CD4-positive, alpha-beta T cell treated with Interleukin-6 for 4 hours (primary cell): ENCODE results near the gene SP7.
A peak's percentile ranks its signal among the peaks of the same experiment; 100 is the strongest.
"Not testable (repeated sequence)": the region's sequence is repeated elsewhere in the genome, so short reads cannot be mapped to it uniquely, and the experiment has no call there.

ENCODE experiments used
- DNase-seq: peaks from one replicate; pipeline ENCODE4 v3.0.0-alpha.2; 2020; ENCODE audit warnings: mixed read lengths

SP7 gene

DNA sequence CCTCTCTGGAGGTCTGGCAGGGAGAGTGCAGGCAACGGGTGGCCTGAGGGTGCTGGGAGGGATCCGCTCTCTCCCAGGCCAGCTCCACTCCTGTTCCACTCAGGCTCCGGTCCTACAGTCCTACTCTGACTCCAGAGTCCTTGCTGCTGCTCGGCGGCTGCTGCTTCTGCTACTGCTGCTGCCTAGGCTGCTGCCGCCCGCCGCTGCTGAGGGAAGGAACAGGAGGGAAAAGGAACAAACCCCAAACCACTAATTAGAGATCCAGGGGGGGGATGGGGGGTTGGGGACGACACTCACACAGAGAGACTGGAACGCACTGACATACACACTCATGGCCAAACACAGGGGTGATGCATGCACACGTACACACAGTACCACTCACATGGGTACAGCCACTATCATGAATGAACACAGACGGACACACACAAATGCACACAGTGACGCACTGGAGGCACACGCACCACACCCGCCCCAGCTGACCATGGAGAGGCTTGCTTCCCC, at the start of gene SP7:
TSS of gene SP7 (minus strand) at position 174 of the 501 bp plus-strand sequence. CDS start 708 bp downstream, outside the sequence.
- DNase-seq = no peak

DNA sequence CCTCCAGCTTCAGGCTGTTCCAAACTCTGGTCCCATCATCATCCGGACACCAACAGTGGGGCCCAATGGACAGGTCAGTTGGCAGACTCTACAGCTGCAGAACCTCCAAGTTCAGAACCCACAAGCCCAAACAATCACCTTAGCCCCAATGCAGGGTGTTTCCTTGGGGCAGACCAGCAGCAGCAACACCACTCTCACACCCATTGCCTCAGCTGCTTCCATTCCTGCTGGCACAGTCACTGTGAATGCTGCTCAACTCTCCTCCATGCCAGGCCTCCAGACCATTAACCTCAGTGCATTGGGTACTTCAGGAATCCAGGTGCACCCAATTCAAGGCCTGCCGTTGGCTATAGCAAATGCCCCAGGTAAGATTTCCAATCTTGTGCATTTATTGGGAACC, 47.1 kb upstream of the SP7 start:
- no peak for DNase-seq

DNA sequence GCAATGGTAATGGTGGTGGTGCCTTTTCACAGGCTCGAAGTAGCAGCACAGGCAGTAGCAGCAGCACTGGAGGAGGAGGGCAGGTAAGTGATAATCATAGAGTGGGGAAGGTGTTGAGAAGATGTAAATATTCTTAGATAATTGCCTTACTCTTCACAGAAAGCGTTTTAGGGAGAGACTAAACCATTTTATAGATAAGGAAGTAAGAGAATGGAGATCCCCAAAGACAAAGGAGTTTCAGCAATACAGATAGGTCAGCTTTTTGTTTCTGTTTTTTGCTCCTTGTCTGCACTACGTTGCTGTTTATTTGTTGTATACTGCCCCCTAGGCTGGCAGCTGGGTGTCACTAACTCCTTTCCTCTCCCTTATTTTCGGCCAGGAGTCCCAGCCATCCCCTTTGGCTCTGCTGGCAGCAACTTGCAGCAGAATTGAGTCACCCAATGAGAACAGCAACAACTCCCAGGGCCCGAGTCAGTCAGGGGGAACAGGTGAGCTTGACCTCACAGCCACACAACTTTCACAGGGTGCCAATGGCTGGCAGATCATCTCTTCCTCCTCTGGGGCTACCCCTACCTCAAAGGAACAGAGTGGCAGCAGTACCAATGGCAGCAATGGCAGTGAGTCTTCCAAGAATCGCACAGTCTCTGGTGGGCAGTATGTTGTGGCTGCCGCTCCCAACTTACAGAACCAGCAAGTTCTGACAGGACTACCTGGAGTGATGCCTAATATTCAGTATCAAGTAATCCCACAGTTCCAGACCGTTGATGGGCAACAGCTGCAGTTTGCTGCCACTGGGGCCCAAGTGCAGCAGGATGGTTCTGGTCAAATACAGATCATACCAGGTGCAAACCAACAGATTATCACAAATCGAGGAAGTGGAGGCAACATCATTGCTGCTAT, 45.8 kb upstream of the SP7 start:
- peak; percentile 57 for DNase-seq

DNA sequence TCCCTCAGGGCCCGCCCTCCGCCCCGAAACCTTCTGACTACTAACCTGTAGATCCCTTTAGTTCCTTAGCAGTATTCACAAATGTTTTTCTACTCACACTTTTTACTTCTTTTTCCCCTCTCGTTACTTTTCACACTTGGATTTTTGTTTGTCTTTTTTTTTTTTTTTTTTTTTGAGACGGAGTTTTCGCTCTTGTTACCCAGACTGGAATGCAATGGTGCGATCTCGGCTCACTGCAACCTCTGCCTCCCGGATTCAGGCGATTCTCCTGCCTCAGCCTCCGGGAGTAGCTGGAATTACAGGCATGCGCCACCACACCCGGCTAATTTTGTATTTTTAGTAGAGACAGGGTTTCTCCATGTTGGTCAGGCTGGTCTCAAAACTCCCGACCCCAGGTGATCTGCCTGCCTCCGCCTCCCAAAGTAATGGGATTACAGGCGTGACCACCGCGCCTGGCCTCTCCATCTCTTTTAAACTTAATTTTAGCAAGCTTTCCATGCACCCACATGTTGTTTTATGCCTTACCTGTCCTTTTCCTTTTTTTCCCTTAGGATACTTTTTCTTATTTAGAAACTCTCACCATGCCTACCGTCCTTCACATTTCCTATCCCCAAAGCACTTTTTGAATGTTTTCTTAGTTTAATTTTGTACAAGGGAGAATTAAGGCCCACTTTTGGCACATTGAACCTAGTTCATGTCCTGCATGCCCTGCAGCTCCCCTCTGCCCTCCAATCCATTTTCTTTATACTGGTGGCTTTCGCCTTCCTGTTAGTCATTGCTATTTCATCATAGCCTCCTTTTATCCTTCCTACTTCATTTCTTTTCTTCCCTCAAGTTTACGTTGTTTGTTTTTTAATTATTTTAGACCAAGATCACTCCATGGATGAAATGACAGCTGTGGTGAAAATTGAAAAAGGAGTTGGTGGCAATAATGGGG, 44.9 kb upstream of the SP7 start:
- no peak for DNase-seq

DNA sequence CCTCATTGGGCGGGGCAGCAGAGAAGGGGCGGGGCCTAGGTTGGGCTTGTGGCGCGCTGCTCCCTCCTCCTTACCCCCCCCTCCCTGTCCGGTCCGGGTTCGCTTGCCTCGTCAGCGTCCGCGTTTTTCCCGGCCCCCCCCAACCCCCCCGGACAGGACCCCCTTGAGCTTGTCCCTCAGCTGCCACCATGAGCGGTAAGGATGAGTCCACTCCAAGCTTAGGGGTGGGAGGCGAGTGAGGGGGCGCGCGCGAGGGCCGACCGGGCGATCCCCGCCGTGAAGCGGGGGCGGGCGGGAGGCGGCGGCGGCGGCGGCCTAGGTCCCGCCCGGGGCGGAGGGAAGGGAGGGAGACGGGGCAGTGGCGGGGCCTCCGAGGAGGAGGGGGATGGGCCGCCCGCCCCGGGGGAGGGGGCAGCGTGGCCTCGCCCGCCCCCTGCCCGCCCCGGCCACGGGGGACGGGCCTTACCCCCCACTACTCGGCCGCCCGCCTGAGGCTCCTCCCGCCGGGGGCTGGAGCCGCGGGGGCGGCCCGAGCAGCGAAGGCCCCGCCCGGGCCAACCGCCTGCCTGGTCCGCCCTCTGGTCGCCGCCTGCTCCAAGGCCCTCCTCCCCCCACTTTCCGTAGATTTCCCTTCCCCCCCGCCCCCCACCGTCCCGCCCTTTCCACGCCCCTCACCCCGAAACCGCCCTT, 44.1 kb upstream of the SP7 start, which contains the start of gene SP1:
TSS of gene SP1 (plus strand) at position 73 of the 690 bp plus-strand sequence. CDS start at position 189, 116 bp downstream.
- peak; percentile 93 for DNase-seq

DNA sequence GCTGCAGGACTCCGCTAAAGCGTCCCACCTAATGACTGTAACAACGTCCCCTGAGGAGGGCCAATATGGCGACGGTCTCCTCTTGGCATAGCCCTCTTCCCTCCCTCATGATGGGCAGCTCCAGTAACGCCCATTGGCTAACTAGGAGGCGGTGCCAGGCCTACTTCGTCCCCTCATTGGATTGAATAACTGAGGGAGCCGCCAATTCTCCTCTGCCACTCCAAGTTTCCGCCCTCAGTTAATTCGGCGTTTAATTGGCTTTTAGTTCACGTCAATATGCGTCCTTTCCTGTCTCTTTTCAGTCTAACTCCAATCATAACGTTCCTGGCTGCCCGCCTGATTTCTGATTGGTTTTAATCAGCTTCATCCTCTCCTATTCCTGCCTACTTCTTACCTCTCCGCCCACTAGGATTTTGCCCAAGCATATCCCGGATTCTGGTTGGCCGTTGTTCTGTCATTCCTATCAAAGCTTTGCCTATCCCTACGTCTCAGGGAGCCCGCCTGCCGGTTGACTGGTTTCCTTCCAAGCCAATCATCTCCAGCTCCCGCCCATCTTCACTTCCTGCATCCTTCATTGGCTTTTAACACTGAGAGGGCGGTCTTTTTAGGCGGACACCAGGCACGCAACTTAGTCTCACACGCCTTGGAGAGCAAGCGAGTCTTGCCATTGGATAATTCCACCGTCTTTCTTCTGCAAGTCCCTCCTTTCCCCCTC, 43.4 kb upstream of the SP7 start:
- DNase-seq = peak; percentile 99

DNA sequence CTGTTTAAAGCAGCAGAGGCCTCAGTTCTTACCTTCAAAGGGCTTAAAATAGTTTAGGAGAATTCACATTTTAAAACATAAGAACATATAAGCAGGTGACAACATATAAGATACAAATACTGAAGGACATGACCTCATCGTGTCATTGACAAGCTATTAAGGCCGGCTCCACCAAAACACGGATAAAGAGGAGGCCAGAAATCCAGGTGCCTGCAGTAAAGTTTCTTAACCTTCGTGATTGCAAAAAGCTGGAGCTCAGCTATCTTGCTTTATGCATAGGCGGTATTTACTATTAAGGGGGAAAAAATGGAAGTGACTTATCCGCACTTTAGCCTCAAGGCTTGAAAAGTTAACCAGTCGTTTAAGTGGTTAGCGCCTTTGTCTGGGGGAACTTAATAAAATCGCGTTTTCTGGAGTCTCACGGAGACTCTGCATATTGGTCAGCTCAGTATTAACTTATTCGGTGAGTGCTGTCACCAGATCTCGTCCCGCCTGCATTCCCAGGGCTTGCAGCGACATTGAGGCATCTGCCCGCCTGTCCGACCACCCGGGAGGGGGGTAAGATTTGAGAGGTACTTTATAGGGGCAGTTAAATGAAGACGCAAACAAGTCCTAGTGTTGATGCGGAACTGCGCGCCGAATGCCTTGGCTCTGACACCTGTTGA, 42.7 kb upstream of the SP7 start:
- no peak for DNase-seq

DNA sequence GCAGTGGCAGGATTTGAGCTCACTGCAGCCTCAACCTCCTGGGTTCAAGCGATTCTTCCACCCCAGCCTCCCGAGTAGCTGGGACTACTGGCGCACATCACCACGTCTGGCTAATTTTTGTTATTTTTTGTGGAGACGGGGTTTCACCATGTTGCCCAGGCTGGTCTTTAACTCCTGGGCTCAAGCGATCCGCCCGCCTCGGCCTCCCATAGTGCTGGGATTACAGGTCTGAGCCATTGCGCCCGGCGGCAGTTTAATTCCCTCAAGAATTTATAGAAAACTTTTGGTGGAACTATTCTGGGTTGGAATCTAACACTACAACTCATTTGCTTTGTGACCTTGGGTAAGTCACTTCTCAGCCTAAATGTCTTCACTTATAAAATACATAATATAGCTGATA, 42.1 kb upstream of the SP7 start:
- no peak for DNase-seq

DNA sequence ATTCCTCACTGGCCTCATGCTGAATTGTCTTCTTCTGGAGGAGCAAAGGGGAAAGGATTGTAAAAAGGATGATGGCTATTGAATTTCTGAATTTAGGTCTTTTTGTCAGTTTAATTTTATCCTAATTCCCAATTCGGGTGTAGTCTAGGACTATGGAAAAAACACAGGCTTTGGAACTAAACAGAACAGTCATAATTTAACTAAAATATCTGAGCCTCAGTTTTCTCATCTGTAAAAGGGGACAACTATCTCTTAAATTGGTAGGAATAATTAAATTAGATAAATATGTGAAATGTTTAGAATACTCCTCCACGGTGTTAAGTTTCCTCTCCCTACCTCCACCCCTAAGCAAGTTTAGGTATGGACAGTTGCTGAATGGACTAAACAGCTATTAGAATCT, 40.6 kb upstream of the SP7 start:
- no peak for DNase-seq

DNA sequence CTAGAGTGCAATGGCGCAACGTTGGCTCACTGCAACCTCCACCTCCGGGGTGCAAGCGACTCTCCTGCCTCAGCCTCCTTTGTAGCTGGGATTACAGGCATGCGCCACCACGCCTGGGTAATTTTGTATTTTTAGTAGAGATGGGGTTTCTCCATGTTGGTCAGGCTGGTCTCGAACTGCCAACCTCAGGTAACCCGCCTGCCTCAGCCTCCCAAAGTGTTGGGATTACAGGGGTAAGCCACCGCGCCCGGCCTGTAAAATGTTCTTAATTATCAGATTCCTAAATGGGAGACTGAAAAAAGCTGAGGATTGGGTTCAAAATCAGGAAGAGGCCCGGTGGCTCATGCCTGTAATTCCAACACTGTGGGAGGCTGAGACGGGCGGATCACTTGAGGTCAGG, 38.1 kb upstream of the SP7 start:
- not testable (repeated sequence) for DNase-seq

DNA sequence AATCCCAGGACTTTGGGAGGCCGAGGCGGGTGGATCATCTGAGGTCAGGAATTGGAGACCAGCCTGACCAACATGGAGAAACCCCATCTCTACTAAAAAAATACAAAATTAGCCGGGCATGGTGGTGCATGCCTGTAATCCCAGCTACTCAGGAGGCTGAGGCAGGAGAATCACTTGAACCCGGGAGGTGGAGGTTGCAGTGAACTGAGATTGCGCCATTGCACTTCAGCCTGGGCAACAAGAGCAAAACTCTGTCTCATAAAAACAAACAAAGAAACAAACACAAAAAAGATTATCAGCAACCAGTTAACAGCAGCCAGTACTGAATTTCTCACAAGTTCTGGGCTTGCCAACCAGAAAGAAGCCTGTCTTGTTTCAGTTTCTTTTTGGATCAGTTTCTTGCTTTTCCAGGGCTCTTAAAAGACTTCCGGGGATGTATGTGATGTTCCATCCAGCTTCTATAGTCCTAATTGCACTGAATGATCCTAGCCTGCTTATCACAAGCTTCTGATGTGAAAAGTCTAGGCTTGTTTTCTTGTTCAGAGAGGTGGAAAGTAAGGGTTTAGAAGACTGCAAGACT, 37.5 kb upstream of the SP7 start:
- DNase-seq = not testable (repeated sequence)

DNA sequence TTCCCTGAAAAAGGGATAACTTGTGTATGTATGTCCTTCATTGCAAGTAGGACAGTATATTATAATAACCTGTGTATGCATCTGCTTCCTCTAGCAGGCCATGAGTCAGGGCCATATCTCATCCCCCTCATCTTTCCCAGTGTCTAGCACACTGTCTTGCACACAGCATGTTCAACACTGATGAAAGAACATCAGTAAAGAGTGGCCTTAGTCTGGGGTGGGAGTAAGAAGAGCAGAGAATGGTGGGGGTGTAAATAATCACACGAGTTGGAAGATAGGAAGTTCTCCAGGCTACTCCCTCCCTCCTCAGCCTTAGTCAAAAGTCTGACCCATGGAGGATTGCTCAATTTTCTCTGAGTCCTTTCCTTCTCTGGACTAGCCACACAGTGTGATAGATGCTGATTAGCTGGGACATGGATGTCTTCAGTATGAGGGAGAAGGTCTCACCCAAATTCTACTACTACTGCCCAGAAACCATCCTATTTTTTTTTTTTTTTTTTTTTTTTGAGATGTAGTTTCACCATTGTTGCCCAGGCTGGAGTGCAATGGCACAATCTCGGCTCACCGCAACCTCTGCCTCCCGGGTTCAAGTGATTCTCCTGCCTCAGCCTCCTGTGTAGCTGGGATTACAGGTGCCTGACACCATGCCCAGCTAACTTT, 29.2 kb upstream of the SP7 start:
- no peak for DNase-seq

DNA sequence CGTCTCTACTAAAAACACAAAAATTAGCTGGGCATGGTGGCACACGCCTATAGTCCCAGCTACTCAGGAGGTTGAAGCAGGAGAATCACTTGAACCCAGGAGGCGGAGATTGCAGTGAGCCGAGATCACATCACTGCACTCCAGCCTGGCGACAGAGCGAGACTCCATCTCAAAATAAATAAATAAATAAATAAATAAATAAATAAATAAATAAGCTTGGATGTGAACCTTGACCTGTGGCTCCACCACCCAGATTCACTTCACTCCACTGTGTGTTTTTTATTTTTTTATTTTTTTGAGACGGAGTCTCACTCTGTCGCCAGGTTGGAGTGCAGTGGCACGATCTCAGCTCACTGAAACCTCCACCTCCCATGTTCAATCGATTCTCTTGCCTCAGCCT, 25.5 kb upstream of the SP7 start:
- DNase-seq = not testable (repeated sequence)

DNA sequence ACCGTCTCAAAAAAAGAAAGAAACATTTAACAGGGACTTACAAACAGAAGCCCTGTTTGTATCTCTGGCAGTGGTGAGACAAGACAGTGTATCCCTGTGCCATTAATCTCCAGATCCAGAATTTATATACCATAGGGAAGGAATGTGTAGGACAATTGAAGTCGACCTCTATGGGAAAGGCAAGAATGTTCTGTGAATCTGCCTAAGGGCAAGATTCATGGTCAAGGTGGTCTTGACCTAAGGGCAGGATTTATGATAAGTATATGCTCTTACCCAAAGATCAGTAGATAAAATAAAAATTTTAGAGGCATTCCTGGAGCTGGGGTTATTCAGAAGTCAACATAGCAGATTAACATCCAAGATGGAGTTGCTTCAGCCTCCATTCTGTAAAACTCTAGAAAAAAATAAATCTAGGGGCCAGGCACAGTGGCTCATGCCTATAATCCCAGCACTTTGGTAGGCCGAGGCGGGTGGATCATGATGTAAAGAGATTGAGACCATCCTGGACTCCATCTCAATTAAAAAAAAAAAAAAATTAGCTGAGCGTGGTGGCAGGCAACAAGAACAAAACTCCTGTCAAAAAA, 22.8 kb upstream of the SP7 start:
- DNase-seq = no peak

DNA sequence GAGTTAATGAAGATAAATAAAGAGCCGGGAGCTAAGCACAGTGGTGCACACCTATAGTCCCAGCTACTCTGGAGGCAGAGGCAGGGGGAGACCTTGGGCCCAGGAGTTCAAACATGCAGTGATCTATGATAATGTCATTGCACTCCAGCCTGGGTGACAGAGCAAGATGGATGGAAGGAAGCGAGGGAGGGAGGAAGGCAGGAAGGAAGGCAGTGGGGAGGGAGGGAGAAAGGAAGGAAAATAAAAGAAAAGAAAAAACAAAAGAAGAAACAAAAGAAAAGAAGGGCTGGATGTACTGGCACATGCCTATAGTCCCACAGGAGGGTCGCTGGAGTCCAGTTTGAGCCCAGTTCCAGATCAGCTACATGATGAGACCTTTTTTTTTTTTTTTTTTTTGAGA, 19.0 kb upstream of the SP7 start:
- no peak for DNase-seq

DNA sequence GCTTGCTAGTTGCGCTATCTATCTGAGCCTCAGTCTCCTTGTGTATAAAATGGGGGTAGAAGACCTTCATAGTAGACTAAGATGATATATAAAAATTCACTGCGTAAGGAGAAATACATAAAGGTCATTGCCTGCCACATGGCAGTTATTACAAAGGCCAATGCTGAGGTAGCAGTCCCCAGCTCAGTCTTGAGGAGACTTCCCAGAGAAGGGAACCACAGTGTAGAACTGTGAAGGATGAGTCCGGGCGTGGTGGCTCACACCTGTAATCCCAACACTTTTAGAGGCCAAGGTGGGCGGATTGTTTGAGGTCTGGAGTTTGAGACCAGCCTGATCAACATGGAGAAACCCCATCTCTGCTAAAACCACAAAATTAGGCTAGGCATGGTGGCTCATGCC, 17.1 kb upstream of the SP7 start:
- no peak for DNase-seq

DNA sequence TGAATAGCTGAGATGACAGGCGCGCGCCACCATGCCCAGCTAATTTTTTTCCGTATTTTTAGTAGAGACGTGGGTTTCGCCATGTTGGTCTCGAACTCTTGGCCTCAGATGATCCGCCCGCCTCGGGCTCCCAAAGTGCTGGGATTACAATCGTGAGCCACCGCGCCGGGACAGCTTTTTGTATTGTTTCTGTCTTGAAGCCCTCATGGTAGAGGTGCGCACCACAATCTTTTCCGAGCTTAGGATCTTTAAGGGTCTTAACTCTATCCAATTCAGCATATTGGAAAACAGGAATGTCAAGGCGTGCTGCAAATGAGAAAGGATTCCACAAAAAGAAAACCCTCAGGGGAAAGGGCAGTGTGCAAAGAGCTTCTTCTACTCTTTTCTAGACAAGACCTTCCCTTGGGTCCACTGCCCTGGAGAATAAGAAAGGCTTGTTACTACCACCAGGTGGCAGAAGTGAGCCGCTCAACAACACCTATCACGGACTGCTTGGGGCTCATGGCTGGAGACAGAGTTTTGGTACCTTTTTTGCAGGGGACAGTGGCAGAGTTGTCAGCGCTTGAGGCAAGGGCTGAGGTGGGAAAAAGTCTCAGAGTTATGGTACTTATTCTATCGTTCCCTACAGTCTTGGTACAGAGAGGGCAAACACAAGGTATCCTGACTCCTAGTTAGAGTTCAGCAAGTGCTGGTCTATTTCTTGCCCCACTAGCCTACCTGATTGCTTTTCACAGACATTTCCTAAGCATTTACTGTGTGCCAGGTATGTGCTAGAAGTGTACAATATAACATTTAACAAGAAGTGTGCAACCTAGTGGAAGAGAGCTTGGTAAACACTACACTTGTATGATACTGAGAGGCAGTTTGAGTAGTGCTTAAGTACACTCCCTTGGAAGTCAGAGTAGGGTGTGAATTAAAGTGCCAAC, 16.4 kb upstream of the SP7 start:
- peak; percentile 89 for DNase-seq

DNA sequence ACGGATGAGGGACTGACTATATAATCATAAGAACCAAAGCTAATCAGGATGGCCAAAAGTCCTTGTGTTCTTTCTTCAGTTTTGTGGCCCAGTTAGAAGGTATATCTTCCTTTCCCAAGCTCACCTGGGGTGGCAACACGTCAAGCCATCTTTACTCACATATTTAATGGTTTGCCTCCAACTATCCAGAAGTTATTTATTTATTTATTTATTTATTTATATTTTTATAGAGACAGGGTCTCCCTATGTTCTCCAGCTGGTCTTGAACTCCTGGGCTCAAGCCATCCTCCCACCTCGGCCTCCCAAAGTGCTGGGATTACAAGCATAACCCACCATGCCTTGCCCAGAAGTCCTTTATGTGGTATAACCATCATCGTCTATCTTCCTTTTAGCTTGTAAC, 11.8 kb upstream of the SP7 start:
- no peak for DNase-seq

DNA sequence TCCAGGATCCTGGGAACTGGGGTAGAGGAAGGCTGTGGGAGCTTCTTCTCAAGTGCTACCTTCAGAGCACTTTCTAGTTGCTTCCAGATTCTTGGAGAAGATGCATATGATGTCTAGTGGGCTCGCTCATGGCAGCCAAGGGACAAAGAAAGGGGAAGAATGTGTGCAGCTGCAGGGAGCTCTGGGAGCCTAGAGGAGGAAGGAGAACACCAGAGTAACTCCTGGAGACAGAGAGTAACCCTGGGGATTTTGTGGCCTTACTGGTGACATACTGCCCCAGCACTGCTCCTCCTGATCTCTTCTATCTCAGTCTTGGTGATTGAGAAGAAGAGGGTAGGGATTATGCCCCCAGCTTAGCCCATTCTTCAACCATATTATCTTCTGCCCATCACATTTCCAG, 10.3 kb upstream of the SP7 start:
- no peak for DNase-seq
